ENCODE results near the gene GRB7. TPM values are rescaled to one million over a fixed set of nuclear protein-coding genes. Genes with fewer than 3 reads are reported as not detected.

The GRB7 gene
- total and polyA plus RNA-seq, 10 of the 15 experiments (the other 5 are each of a cell fraction or from before 2014, with no cell fraction given), result 0.05 to 0.34 (median 0.19) TPM; not detected in 4

DNA sequence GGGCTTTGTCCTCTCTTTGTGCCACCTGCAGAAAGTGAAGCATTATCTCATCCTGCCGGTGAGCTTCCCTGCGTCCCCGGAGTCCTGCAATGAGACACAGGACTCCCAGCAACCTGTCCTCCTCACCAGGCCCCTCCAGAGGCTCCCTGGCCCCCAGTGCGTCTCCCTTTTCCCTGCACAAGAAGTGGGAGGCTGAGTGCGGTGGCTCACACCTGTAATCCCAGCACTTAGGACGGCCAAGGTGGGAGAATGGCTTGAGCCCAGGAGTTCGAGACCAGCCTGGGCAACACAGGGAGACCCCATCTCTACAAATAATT lies 8.4 kb downstream of the GRB7 start:
- ATAC-seq (no peak), FAIRE-seq (no peak), DNase-seq (ENCODE audit: low read depth, low spot score) (no peak)
- ChIA-PET POLR2A (interaction anchor here (0.5 to 0.7 kb wide), 2 partner anchors 18 to 100 kb away, joined by 3 read pairs; no protein-coding TSS in a partner anchor), CTCF (interaction anchor here (0.7 to 0.9 kb wide), 2 partner anchors 16 to 64 kb away, joined by 3 read pairs; no protein-coding TSS in a partner anchor), SMC1A (ENCODE audit: uncharacterized antibody, unreplicated experiment) (interaction anchor here (1.6 kb wide), 1 partner anchor 47 kb away, joined by 3 read pairs; no protein-coding TSS in a partner anchor), RAD21 (ENCODE audit: unreplicated experiment) (no interaction called here)
- Histone ChIP-seq H3K79me2 (ENCODE audit: control insufficient read depth, insufficient read depth, low read length) (no peaks in the 10 kb centered on the region), H3K27ac (ENCODE audit: control insufficient read depth, insufficient read depth) (no peak overlapping the region), H4K20me1 (ENCODE audit: control insufficient read depth, insufficient read depth) (no peaks in the 10 kb centered on the region), H3K27me3 (replicated peaks in 1 of 2; ENCODE audit: control insufficient read depth in 2 of 2, insufficient read depth in 2 of 2, low read length in 1 of 2) (no peaks in the 10 kb centered on the region; a peak in 2 of 4 replicates), H3K4me2 (ENCODE audit: control insufficient read depth, insufficient read depth) (no peak overlapping the region), H3K4me1 (ENCODE audit: control insufficient read depth, insufficient read depth, low read length) (no peaks in the 10 kb centered on the region), H3K9ac (ENCODE audit: control insufficient read depth, insufficient read depth, low read length) (no peak overlapping the region), H3K9me3 (replicated peaks; ENCODE audit: control insufficient read depth, insufficient read depth, low read length) (no peaks in the 10 kb centered on the region), H3K36me3 (ENCODE audit: control insufficient read depth in 2 of 2, insufficient read depth in 2 of 2, low read length in 1 of 2) (no peaks in the 10 kb centered on the region), H2AFZ (ENCODE audit: control insufficient read depth, low read depth, low read length) (no peak overlapping the region), H3K4me3 (no peak overlapping the region)
- in situ Hi-C loops (cut with MboI), result no loop called here
- WGBS (ENCODE audit: insufficient coverage, insufficient replicate concordance, low lambda C conversion rate, missing lambda C conversion rate), result 38% methylated on average over 7 of the region's 7 CpGs
- no TSS peak for BruUV-seq (replicated peaks)
- intact Hi-C loops (cut with micrococcal nuclease; ENCODE audit: unreplicated experiment), result no loop called here
- TF ChIP-seq WRNIP1 (IDR thresholded peaks at IDR 0.05; ENCODE audit: borderline replicate concordance, low read depth, low read length) (no peak), EZH2 (IDR thresholded peaks at IDR 0.05; ENCODE audit: borderline replicate concordance, control insufficient read depth, low read depth, low read length) (no peak), NR2F1 (conservative IDR thresholded peaks at IDR 0.05) (no peak), PAX5 (IDR thresholded peaks at IDR 0.05; ENCODE audit: borderline replicate concordance, low read depth, low read length) (no peak), TCF12 (IDR thresholded peaks at IDR 0.05; ENCODE audit: low read depth, low read length) (no peak), NR2C1 (IDR thresholded peaks at IDR 0.05) (no peak), ZNF207 (IDR thresholded peaks at IDR 0.05; ENCODE audit: borderline replicate concordance) (no peak)
- TF ChIP-seq, protein P1, sequence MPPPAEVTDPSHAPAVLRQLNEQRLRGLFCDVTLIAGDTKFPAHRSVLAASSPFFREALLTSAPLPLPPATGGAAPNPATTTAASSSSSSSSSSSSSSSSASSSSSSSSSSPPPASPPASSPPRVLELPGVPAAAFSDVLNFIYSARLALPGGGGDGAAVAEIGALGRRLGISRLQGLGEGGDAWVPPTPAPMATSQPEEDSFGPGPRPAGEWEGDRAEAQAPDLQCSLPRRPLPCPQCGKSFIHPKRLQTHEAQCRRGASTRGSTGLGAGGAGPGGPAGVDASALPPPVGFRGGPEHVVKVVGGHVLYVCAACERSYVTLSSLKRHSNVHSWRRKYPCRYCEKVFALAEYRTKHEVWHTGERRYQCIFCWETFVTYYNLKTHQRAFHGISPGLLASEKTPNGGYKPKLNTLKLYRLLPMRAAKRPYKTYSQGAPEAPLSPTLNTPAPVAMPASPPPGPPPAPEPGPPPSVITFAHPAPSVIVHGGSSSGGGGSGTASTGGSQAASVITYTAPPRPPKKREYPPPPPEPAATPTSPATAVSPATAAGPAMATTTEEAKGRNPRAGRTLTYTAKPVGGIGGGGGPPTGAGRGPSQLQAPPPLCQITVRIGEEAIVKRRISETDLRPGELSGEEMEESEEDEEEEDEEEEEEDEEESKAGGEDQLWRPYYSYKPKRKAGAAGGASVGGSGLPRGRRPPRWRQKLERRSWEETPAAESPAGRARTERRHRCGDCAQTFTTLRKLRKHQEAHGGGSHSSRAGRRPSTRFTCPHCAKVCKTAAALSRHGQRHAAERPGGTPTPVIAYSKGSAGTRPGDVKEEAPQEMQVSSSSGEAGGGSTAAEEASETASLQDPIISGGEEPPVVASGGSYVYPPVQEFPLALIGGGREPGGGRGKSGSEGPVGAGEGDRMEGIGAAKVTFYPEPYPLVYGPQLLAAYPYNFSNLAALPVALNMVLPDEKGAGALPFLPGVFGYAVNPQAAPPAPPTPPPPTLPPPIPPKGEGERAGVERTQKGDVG (CRISPR knock-in tag; IDR thresholded peaks at IDR 0.05), result no peak
- TF ChIP-seq, protein P2, sequence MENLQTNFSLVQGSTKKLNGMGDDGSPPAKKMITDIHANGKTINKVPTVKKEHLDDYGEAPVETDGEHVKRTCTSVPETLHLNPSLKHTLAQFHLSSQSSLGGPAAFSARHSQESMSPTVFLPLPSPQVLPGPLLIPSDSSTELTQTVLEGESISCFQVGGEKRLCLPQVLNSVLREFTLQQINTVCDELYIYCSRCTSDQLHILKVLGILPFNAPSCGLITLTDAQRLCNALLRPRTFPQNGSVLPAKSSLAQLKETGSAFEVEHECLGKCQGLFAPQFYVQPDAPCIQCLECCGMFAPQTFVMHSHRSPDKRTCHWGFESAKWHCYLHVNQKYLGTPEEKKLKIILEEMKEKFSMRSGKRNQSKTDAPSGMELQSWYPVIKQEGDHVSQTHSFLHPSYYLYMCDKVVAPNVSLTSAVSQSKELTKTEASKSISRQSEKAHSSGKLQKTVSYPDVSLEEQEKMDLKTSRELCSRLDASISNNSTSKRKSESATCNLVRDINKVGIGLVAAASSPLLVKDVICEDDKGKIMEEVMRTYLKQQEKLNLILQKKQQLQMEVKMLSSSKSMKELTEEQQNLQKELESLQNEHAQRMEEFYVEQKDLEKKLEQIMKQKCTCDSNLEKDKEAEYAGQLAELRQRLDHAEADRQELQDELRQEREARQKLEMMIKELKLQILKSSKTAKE (IDR thresholded peaks at IDR 0.05; ENCODE audit: low read depth, poor library complexity, severe bottlenecking), result no peak
- TF ChIP-seq, protein P3, sequence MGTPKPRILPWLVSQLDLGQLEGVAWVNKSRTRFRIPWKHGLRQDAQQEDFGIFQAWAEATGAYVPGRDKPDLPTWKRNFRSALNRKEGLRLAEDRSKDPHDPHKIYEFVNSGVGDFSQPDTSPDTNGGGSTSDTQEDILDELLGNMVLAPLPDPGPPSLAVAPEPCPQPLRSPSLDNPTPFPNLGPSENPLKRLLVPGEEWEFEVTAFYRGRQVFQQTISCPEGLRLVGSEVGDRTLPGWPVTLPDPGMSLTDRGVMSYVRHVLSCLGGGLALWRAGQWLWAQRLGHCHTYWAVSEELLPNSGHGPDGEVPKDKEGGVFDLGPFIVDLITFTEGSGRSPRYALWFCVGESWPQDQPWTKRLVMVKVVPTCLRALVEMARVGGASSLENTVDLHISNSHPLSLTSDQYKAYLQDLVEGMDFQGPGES (IDR thresholded peaks at IDR 0.05), result no peak
